Stimulated activated naive CD4-positive, alpha-beta T cell (primary cell): ENCODE data around the gene CDC37L1.
"Not testable (repeated sequence)": the region's sequence is repeated elsewhere in the genome, so short reads cannot be mapped to it uniquely, and the experiment has no call there.

Experiments
- DNase-seq, 6 experiments: peaks; one replicate each; lab custom pipeline; 2025; lab: John Stamatoyannopoulos, UW

The CDC37L1 gene

DNA sequence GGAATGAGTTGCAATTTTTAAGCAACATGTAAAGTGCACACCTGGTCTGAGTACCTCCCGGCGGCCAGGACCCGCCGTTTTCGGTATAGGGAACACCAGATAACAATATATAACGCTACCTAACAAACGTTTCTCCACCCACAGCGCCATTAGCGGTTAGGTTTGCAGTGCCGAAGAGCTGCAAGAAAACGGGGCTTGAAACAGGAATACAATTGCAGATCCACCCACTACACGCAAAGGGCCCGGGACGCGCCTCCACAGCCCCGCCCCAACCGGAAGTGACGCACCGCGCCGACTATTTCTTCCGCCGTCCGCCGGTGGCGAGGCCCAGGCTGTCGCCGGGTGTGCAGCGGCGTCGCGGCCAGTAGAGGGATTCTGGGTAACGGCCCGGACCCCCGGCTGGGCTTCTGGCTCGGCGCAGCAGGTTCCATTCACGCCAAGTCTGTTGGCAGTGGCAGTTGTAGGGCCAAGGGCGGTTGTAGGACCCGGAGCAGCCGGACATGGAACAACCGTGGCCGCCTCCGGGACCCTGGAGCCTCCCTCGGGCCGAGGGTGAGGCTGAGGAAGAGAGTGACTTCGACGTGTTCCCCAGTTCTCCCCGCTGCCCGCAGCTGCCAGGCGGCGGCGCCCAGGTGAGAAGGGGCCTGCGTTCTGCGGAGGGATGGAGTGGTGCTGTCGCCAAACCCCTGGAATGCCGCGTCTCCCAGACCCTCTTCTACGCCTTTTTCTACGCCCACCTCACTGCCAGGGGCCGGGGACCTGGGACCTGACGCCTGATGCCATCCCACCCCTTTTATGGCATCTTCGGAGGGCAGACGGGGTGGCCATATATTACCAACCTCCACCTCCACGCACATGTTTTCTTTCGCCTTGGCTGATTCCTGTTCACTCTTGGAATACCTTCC is at the start of gene CDC37L1:
Gene CDC37L1, plus strand, starts transcription at position 302 of the 905 bp plus-strand sequence. Its CDS starts 199 bp downstream, at position 501.
- DNase-seq: peak; percentile 97 to 99 (median 98)

DNA sequence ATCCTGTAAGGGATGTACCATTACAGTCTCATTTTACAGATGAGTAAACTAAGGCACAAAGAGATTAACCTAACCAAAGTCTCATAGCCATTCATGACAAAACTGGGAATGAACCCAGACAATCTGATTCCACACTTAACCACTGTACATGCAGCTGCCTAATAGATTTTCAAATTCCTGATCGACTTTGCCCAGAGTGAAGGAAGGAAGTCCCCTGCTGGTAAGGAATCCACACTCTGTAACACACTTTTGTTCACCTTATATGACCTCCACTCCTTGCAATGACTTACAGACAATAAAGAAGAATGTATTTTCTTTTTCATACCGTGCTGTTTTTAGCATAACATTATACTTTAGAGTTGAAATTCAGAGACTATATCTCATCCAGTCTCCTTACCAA is 48.5 kb upstream of the CDC37L1 start:
- peak in 1 of 6 experiments; percentile 4 for DNase-seq

GRCh38 chr9:4638968-4639367 is 40.4 kb upstream of the CDC37L1 start:
- DNase-seq: no peak

DNA sequence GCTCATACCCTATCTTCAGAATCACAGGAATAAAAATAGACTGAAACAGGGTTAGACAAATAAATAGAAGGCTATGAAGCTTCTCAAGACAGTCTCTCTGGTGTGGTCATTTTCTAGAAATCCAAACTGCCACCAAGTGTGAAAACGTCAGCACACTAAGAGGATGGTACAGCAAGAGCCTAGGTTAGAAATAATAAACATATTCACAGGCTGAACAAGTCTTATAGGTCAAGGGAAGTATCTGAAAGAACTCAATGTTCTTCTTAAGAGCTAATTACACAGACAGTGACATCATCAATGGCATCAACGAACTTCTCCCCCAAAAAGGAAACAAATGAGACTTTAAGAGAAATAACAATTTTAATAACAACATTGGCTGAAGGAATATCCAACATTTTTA is 39.9 kb upstream of the CDC37L1 start:
- DNase-seq: no peak

DNA sequence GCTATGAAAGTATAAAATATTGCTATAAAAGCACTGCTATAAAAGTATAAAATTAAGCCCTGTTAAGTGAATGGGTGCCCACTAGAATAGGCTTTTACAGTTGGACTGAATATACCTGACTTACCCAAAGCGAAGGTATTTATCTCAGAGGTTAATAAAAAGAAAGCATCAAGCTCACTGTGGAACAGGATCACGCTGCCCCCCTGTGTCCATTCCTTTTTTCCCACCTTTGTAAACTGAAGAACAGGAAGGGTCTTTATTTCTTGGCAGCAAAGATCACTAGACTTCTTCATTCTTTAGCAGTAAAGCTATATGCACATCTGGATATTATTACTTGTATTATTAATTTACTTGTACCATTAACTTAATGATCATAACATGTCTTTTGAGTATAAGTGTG is 39.3 kb upstream of the CDC37L1 start:
- peak; percentile 15 to 75 (median 36) for DNase-seq

- no peak for DNase-seq
These were observed 37.0 kb upstream of the CDC37L1 start for GRCh38 chr9:4642351-4642750.

DNA sequence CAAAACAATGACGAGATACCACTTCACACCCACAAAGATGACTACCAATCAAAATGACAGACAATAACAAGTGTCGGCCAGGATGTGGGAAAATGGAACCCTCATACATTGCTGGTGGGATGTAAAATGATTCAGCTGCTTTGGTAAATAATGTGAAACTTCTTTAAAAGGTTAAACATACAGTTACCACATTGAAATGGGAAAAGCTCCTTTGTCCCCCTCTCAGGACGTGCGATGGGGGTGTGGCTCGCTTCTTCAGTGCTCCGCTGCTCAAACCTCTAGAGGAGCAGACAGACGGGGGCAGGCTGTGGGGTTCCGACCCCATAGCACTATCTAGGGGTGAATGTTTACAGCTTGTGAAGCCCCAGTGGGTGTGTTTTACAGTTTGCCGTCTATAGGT is 25.3 kb upstream of the CDC37L1 start:
- no peak for DNase-seq

DNA sequence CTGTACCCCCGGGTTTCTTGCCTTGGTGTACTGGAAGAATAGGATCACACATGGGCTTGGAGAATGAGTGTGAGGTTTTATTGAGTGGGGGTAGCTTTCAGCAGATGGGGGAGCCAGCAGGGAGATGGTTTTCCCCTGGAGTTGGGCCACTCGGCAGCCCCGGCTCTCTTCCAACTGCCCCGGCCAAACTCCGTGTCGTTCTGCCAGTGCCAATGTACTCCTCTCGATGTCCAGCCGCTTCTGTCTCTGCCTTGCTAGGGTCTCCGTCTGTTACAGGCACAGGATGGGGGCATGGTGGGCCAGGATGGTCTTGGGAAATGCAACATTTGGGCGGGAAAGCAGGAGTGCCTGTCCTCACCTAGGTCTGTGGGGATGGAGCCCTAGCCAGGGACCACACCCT is 24.8 kb upstream of the CDC37L1 start:
- no peak for DNase-seq

- not testable (repeated sequence) for DNase-seq
These were observed 23.2 kb upstream of the CDC37L1 start for GRCh38 chr9:4656196-4656595.

- DNase-seq: no peak
These were observed 22.7 kb upstream of the CDC37L1 start for GRCh38 chr9:4656621-4657020.

- no peak for DNase-seq
These were observed 21.8 kb upstream of the CDC37L1 start for GRCh38 chr9:4657426-4658159.

- DNase-seq: not testable (repeated sequence)
These were observed 18.7 kb upstream of the CDC37L1 start for GRCh38 chr9:4660665-4661064.

DNA sequence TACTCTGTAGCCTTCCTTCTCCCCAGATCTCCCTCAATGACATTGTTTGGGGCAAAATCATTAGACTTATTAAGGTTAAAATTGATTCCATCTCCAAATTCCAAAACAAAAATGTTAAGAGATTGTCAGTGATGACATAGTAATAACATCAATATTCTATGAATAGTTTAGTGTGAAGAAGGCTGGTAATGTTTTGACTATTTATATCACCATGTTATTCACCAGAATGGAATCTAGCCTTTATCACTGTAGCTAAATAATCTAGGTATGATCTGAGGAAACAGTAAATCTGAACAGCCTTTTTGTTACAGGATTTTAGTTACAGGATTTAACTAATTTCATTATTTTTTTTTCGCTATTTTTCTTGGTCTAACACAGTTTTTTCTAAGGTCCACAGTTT is 18.2 kb upstream of the CDC37L1 start:
- no peak for DNase-seq

DNA sequence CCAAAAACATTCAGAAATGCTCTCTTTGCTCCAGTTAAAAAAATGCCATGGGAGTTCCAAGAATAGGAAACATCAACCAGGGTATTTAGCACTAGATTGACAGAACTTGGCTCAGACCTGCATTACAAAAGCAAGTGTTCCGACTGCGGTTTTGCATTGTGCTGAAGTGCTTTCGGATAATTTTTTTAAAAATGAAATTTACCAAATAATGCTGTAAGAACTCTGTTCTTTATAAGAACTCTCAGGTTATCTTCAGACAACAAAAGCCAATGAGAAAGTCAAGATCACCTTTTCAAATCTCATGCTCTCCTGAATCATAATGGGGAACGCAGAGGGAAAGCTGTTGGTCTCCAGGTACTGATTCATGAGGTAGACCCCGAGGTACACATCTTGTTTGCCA is 17.8 kb upstream of the CDC37L1 start:
- peak in 4 of 6 experiments; percentile 32 to 80 (median 62) for DNase-seq

- DNase-seq: peak; percentile 66 to 80 (median 72)
These were observed 17.0 kb upstream of the CDC37L1 start, which contains the start of gene PLPP6 for GRCh38 chr9:4662108-4662988. Gene PLPP6 (plus strand): TSS chr9:4662294. CDS start chr9:4662376, 82 bp downstream.

DNA sequence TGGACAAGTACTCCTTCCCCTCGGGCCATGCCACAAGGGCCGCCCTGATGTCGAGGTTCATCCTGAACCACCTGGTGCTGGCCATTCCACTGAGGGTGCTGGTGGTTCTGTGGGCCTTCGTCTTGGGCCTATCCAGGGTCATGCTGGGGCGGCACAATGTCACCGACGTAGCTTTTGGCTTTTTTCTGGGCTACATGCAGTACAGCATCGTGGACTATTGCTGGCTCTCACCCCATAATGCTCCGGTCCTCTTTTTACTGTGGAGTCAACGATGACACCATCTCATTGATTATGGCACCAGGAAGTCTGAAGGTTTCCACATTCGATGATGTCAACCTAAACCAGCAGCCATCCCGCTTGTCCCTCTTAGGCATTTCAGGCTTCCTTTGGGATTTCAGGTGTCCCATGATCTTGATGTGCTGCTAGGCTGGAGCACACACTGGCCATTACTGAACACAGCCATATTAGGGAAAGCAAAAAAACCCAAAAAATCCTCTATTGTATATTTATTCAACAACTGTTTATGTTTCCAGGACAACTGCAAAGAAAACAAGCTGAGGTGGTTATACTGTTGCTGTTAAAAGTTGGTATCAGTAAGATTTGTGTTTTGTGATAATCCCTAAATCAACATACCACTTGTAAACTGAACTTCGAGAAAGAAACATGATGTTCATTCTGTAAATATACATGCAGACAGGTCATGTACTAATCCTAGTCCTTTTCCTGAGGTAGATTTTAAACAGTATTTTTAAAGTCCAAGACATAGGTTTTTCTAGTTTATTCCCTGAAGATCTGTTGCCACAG is 16.2 kb upstream of the CDC37L1 start:
- DNase-seq: peak in 4 of 6 experiments; percentile 20 to 49 (median 36)

- DNase-seq: no peak
These were observed 15.4 kb upstream of the CDC37L1 start for GRCh38 chr9:4663956-4664355.

GRCh38 chr9:4665357-4665756 is 14.0 kb upstream of the CDC37L1 start:
- no peak for DNase-seq

- DNase-seq: peak; percentile 21 to 53 (median 28)
These were observed 13.2 kb upstream of the CDC37L1 start, which contains the start of gene SPATA6L for GRCh38 chr9:4666042-4666699. Gene SPATA6L (minus strand): TSS chr9:4666480. CDS start chr9:4666250, 230 bp downstream.

DNA sequence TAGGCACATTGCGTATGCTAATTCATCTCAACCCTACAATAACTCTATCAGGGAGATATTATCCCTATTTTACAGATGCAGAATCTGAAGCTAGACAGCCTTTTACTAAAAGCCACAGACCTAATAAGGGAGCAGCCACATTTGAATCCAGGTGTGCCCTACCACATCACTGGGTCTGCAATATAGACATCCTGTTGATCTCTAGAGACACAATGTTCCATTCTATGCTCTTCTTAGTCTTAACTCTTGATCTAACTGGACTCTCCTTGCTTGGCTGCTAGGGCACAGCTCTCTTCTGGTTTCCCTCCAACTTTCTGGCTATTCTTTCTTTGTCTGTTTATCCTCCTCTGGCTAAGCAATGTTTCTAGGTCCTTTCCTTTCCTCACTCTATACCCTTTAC is 11.7 kb upstream of the CDC37L1 start:
- peak in 4 of 6 experiments; percentile 23 to 78 (median 72) for DNase-seq
